Testis (tissue), 3 donors: ENCODE results near the gene CDH1. TPM values are rescaled to one million over a fixed set of nuclear protein-coding genes. Genes with fewer than 3 reads are reported as not detected.
"Not testable (repeated sequence)": the region's sequence is repeated elsewhere in the genome, so short reads cannot be mapped to it uniquely, and the experiment has no call there.

Experiments
- DNase-seq: peaks from one replicate; pipeline ENCODE4 v3.0.0-alpha.2; 2019
- H3K27ac ChIP-seq, 2 donors: fragments of 200-600 bp; sonication (generic); one replicate each; pipeline ENCODE4 v1.5.1; 2019
- H3K27me3 ChIP-seq: fragments of 200-600 bp; sonication (generic); one replicate; pipeline ENCODE4 v1.5.1; 2019
- H3K36me3 ChIP-seq: fragments of 200-600 bp; sonication (generic); one replicate; pipeline ENCODE4 v1.5.1; 2017; ENCODE audit warnings: low read depth; ENCODE audit errors: missing control alignments
- H3K4me1 ChIP-seq: fragments of 200-600 bp; sonication (generic); one replicate; pipeline ENCODE4 v1.5.1; 2019
- H3K4me3 ChIP-seq, 2 donors: fragments of 200-600 bp; sonication (generic); one replicate each; pipeline ENCODE4 v1.5.1; 2017 to 2019
- H3K9me3 ChIP-seq: fragments of 200-600 bp; sonication (generic); one replicate; pipeline ENCODE4 v1.5.1; 2017
- POLR2A ChIP-seq: fragments of 450-650 bp; IDR thresholded peaks from one replicate; pipeline ENCODE4 v1.6.1; 2017; ENCODE audit warnings: antibody characterized with exemption, mild to moderate bottlenecking, moderate library complexity
- WGBS, 2 donors: methylation state at CpG; one replicate each; pipeline ENCODE4 v1.1.5; 2018; 5-methylcytosine and 5-hydroxymethylcytosine counted together
- intact Hi-C: fragments of 100-400 bp; cut with DNase I; formaldehyde crosslinking; loops from one replicate; pipeline ENCODE4 v1.15.1; 2023; ENCODE audit warnings: low total_unique reads
- polyA plus RNA-seq: library from polyadenylated mRNA; stranded (reverse); fragments of 350-450 nt; fragmentation: Illumina TruSeq; extraction: RNeasy Lipid Tissue Mini Kit (QIAGEN cat#74804); gene quantifications from one replicate; pipeline ENCODE4 v1.2.3, GENCODE V29; 2014; ENCODE audit warnings: low read depth, low replicate concordance; ENCODE audit not compliant: insufficient read depth
- total RNA-seq, 2 donors: library from RNA; depleted of rRNA; stranded (reverse); fragments of >200 nt; gene quantifications; one replicate each; pipeline ENCODE4 v1.2.3, GENCODE V29; 2016
- TF ChIP-seq, protein P1 (sequence below), 3 experiments: fragments of 450-650 bp in 2 of 3; fragments of 200-600 bp in 1 of 3; sonication (generic) in 1 of 3; IDR thresholded peaks; one replicate each; pipeline ENCODE4 v1.5.1; 2016 to 2019; ENCODE audit warnings: antibody characterized with exemption in 3 of 3, mild to moderate bottlenecking in 2 of 3, moderate library complexity in 1 of 3

The CDH1 gene
- total and polyA plus RNA-seq, 3 donors from 2014 or later = 0.94 to 5.5 (median 2.1) TPM

DNA sequence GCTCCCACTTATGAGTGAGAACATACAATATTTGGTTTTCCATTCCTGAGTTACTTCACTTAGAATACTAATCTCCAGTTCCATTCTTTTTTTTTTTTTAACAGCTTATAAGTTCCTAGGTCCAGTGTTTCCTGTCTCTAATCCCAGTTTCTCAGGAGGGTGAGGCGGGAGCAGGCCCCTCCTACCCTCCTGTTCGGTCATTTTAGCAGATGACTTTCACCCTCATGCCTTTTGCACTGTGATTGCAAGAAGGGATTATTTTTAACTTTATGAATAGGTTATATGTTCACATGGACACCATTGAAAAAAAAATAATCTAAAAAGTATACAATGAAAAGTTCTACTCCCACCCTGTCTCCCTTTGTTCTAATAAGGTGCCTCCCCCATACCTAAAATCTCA lies 47.6 kb downstream of the CDH1 start:
- TF ChIP-seq, protein P1, sequence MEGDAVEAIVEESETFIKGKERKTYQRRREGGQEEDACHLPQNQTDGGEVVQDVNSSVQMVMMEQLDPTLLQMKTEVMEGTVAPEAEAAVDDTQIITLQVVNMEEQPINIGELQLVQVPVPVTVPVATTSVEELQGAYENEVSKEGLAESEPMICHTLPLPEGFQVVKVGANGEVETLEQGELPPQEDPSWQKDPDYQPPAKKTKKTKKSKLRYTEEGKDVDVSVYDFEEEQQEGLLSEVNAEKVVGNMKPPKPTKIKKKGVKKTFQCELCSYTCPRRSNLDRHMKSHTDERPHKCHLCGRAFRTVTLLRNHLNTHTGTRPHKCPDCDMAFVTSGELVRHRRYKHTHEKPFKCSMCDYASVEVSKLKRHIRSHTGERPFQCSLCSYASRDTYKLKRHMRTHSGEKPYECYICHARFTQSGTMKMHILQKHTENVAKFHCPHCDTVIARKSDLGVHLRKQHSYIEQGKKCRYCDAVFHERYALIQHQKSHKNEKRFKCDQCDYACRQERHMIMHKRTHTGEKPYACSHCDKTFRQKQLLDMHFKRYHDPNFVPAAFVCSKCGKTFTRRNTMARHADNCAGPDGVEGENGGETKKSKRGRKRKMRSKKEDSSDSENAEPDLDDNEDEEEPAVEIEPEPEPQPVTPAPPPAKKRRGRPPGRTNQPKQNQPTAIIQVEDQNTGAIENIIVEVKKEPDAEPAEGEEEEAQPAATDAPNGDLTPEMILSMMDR (IDR thresholded peaks at IDR 0.05) = no peak
- no peak for TF ChIP-seq POLR2A
- Histone ChIP-seq H3K27ac (no peak overlapping the region), H3K4me1 (no peaks in the 10 kb centered on the region), H3K36me3 (no peaks in the 10 kb centered on the region), H3K4me3 (no peak overlapping the region), H3K9me3 (no peaks in the 10 kb centered on the region), H3K27me3 (no peaks in the 10 kb centered on the region)
- intact Hi-C loops = no loop called here
- 91 to 96% methylated on average over 2 of the region's 2 CpGs for WGBS, 2 donors
- DNase-seq = no peak

DNA sequence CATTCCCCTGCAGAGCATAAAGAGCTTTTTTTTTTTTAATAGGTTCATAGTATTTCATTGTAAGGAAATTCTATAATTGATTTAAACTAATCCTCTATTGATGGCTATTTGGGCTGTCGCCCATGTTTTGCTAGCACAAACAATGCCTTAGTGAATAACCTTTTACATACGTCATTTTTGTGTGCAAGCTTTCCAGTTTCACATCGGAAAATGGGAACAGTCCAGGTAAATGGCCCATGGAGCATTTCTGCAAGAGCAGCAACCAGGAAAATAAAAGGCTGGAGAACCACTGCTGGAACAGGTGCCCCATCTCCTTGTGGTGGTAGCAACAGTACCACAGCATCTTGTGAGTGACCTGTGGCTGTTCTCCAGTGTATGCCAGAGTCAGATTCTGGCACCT lies 48.6 kb downstream of the CDH1 start:
- 91 to 95% methylated on average over 3 of the region's 3 CpGs for WGBS, 2 donors
- DNase-seq = no peak
- Histone ChIP-seq H3K9me3 (no peaks in the 10 kb centered on the region), H3K4me3 (no peak overlapping the region), H3K4me1 (no peaks in the 10 kb centered on the region), H3K36me3 (no peaks in the 10 kb centered on the region), H3K27ac (no peak overlapping the region), H3K27me3 (no peaks in the 10 kb centered on the region)
- intact Hi-C loops = no loop called here
- TF ChIP-seq POLR2A = no peak
- TF ChIP-seq, protein P1 (IDR thresholded peaks at IDR 0.05) = no peak

DNA sequence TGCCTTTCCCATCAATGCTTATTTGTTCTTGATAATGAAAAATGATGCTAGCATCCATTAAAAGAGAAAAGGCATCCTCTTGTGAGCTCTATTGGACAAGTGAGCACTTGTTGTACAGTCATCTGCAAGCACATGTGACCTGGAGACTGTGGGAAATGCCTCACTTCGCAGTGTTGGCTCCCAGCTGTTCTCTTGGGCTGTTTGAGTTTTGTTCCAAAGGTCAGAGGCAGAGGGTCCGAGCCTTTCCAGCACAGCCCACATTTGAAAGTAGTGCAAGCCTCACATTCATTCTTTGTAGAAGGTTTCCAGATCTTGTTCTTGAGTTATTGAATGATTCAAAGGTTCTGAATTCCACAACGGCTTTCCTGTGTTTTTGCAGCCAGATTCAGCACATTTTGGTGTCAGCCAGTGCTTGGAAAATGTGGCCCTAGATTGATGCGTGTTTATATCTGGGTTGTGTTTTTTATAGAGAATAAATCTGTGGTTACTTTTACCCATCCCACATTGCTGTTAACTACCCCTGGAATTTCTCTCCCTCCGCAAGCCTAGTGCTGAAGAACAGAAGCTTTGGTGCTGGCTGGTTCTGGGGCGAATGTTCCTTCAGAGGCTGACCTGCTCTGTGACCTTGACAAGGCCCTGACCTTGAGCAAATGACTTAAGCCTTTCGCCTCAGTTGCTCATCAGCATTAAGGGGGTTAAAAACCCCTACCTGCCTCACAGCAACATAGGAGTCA lies 49.8 kb downstream of the CDH1 start:
- 35 to 54% methylated on average over 7 of the region's 7 CpGs for WGBS, 2 donors

DNA sequence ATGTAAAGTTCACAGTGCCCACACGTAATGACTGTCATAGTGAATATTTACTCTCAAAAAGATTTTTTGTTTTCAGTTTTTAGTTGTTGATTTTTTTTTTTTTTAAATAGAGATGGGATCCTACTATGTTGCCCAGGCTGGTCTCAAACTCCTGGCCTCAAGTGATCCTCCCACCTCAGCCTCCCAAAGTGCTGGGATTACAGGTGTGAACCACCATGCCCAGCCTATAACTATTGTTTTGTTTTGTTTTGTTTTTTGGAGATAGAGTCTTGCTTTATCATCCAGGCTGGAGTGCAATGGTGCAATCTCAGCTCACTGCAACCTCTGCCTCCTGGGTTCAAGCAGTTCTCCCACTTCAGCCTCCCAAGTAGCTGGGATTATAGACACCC lies 50.3 kb downstream of the CDH1 start:
- WGBS, 2 donors = 90 to 91% methylated on average over 1 of the region's 1 CpG
- not testable (repeated sequence) for DNase-seq, H3K27ac ChIP-seq

More for the DNA sequence above, 49.8 kb downstream of the CDH1 start:
- no peak overlapping the region for H3K27ac ChIP-seq
- DNase-seq = peak; percentile 23
- TF ChIP-seq, protein P1 (IDR thresholded peaks at IDR 0.05) = no peak
- TF ChIP-seq POLR2A = no peak
- no peaks in the 10 kb centered on the region for H3K9me3 ChIP-seq
- intact Hi-C loops = no loop called here
- H3K36me3 ChIP-seq = no peaks in the 10 kb centered on the region
- H3K27me3 ChIP-seq = no peaks in the 10 kb centered on the region
- no peak overlapping the region for H3K4me3 ChIP-seq
- H3K4me1 ChIP-seq = no peaks in the 10 kb centered on the region

DNA sequence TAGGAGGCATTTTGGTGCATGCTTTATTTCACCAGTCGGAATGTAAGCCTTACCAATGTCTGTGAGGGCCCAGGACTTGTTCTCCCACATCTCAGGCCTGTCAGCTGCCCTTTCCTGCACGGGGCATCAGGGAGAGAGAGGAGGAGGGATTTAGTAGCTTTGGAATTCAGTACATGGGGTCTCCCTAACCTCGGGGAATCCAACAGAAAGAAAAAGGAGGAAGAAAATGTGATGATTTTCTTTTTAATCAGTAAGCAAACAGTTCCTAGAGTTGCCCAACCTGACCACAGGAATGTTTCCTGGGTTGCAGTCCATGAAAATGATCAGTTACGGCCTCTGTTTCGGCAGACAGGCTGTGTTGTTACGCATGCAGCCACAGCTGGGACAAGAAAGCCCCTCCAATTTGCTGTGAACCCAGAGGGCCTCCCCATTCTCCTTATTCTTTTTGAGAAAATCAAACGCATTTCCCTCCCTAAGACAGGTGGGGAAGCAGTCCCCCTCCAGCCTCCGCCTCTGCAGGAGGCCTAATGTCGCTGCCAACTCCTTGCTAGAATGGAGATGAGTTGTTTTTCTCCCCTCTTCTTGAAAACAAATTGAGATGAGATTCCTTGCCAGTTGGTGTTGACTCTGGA lies 53.2 kb downstream of the CDH1 start:
- no peaks in the 10 kb centered on the region for H3K9me3 ChIP-seq
- no peak for DNase-seq
- intact Hi-C loops = loop anchor here (10.0 kb wide), 1 partner anchor 195 kb away; no protein-coding TSS in a partner anchor
- H3K4me3 ChIP-seq = no peak overlapping the region
- H3K4me1 ChIP-seq = no peaks in the 10 kb centered on the region
- no peak overlapping the region for H3K27ac ChIP-seq
- 74 to 76% methylated on average over 9 of the region's 9 CpGs for WGBS, 2 donors
- H3K36me3 ChIP-seq = no peaks in the 10 kb centered on the region
- H3K27me3 ChIP-seq = no peaks in the 10 kb centered on the region
- TF ChIP-seq, protein P1 (IDR thresholded peaks at IDR 0.05) = no peak
- TF ChIP-seq POLR2A = no peak

More for the DNA sequence above, 50.3 kb downstream of the CDH1 start:
- H3K4me1 ChIP-seq, H3K4me3 ChIP-seq, H3K27me3 ChIP-seq, intact Hi-C loops, H3K36me3 ChIP-seq, H3K9me3 ChIP-seq: not testable (repeated sequence)
